Measurements from ENCODE around the gene GPC2. TPM values are rescaled to one million over a fixed set of nuclear protein-coding genes. Genes with fewer than 3 reads are reported as not detected.
"Not testable (repeated sequence)": the region's sequence is repeated elsewhere in the genome, so short reads cannot be mapped to it uniquely, and the experiment has no call there.

GPC2 gene
- total RNA-seq, 1 experiment from 2014 or later: 5.0 TPM

- Mint-ChIP-seq H3K9me3 (ENCODE audit: unreplicated experiment) (no peaks in the 10 kb centered on the region), H3K4me3 (ENCODE audit: unreplicated experiment) (peak within 1 kb of the TSS; percentile 95), H3K27me3 (ENCODE audit: insufficient read depth, unreplicated experiment) (no peaks in the 10 kb centered on the region), H3K4me1 (ENCODE audit: low read depth, unreplicated experiment) (peaks cover 12% of the 10 kb centered on the region), H3K27ac (ENCODE audit: unreplicated experiment) (peak within 1 kb of the TSS; percentile 77), H3K36me3 (ENCODE audit: insufficient read depth, unreplicated experiment) (peaks cover 48% of the 10 kb centered on the region)
- peak; percentile 99 to 100 for DNase-seq
- ChIA-PET POLR2A (interaction anchor here (0.5 to 1.8 kb wide), 15 partner anchors 9 to 280 kb away, joined by 3 to 12 read pairs (median 3); partner anchors contain the start of genes AP4M1, GPC2, MBLAC1 and MCM7), CTCF (interaction anchor here (0.6 to 1.7 kb wide), 10 partner anchors 10 to 280 kb away, joined by 3 to 7 read pairs (median 4); partner anchors contain the start of genes GAL3ST4 and ZCWPW1)
- H3K4me1 ChIP-seq: peaks cover 3% of the 10 kb centered on the region
- H3K9me3 ChIP-seq: no peaks in the 10 kb centered on the region
- BruUV-seq (replicated peaks): no TSS peak
- peak within 1 kb of the TSS; percentile 71 for H3K4me3 ChIP-seq (ENCODE audit: low read depth, low read length)
- intact Hi-C loops (cut with micrococcal nuclease; ENCODE audit: unreplicated experiment): loop anchor here (1.0 kb wide), 1 partner anchor 10 kb away; the partner anchor contains the start of gene TRAPPC14
- H3K36me3 ChIP-seq (ENCODE audit: control insufficient read depth, insufficient read depth, low read length): no peaks in the 10 kb centered on the region
- H3K27me3 ChIP-seq (replicated peaks; ENCODE audit: control insufficient read depth, insufficient read depth, low read length): no peaks in the 10 kb centered on the region
- TF ChIP-seq CTCF (IDR thresholded peaks at IDR 0.05; ENCODE audit: insufficient read depth in 1 of 2, low read depth in 1 of 2, low read length in 1 of 2, severe bottlenecking in 1 of 2, unreplicated experiment in 1 of 2): no peak
Measured at GRCh38 chr7:100148559-100149328, 28.4 kb downstream of the GPC2 start, which contains the start of gene LAMTOR4. Gene LAMTOR4, plus strand, starts transcription at chr7:100148918. Its CDS starts 55 bp downstream, at chr7:100148973.

- H3K27me3 ChIP-seq (replicated peaks; ENCODE audit: control insufficient read depth, insufficient read depth, low read length): no peaks in the 10 kb centered on the region
- H3K36me3 ChIP-seq (ENCODE audit: control insufficient read depth, insufficient read depth, low read length): no peaks in the 10 kb centered on the region
- no peaks in the 10 kb centered on the region; the same call in 1 of the 2 replicates for H3K4me1 ChIP-seq
- intact Hi-C loops (cut with micrococcal nuclease; ENCODE audit: unreplicated experiment): loop anchor here (1.0 kb wide), 1 partner anchor 10 kb away; the partner anchor contains the start of gene TRAPPC14
- no peaks in the 10 kb centered on the region for H3K9me3 ChIP-seq
- CTCF ChIA-PET: interaction anchor here (0.6 to 1.7 kb wide), 8 partner anchors 9 to 280 kb away, joined by 3 to 7 read pairs (median 4); partner anchors contain the start of genes GAL3ST4 and ZCWPW1
- Mint-ChIP-seq H3K36me3 (ENCODE audit: insufficient read depth, unreplicated experiment) (peaks cover 42% of the 10 kb centered on the region), H3K4me3 (ENCODE audit: unreplicated experiment) (peak overlapping the region; percentile 95), H3K27ac (ENCODE audit: unreplicated experiment) (peak overlapping the region; percentile 77), H3K4me1 (ENCODE audit: low read depth, unreplicated experiment) (peaks cover 9% of the 10 kb centered on the region), H3K27me3 (ENCODE audit: insufficient read depth, unreplicated experiment) (no peaks in the 10 kb centered on the region), H3K9me3 (ENCODE audit: unreplicated experiment) (no peaks in the 10 kb centered on the region)
- TF ChIP-seq CTCF (IDR thresholded peaks at IDR 0.05; ENCODE audit: insufficient read depth in 1 of 2, low read depth in 1 of 2, low read length in 1 of 2, severe bottlenecking in 1 of 2, unreplicated experiment in 1 of 2): no peak
- POLR2A ChIA-PET: interaction anchor here (1.0 to 1.8 kb wide), 11 partner anchors 9 to 99 kb away, joined by 3 to 12 read pairs (median 5); partner anchors contain the start of genes AP4M1, GPC2, MBLAC1 and MCM7
- H3K4me3 ChIP-seq (ENCODE audit: low read depth, low read length): peak overlapping the region; percentile 21
- no TSS peak for BruUV-seq (replicated peaks)
- DNase-seq: no peak
Measured at GRCh38 chr7:100148225-100148558, 29.0 kb downstream of the GPC2 start.

- Histone ChIP-seq H3K4me3 (ENCODE audit: low read depth, low read length) (no peak overlapping the region), H3K27me3 (replicated peaks; ENCODE audit: control insufficient read depth, insufficient read depth, low read length) (no peaks in the 10 kb centered on the region), H3K9me3 (no peaks in the 10 kb centered on the region), H3K4me1 (no peaks in the 10 kb centered on the region; the same call in 1 of the 2 replicates), H3K36me3 (ENCODE audit: control insufficient read depth, insufficient read depth, low read length) (no peaks in the 10 kb centered on the region)
- intact Hi-C loops (cut with micrococcal nuclease; ENCODE audit: unreplicated experiment): no loop called here
- DNase-seq: no peak
- Mint-ChIP-seq H3K4me3 (ENCODE audit: unreplicated experiment) (no peak overlapping the region), H3K36me3 (ENCODE audit: insufficient read depth, unreplicated experiment) (peaks cover 35% of the 10 kb centered on the region), H3K27ac (ENCODE audit: unreplicated experiment) (no peak overlapping the region), H3K4me1 (ENCODE audit: low read depth, unreplicated experiment) (peaks cover 9% of the 10 kb centered on the region), H3K9me3 (ENCODE audit: unreplicated experiment) (no peaks in the 10 kb centered on the region), H3K27me3 (ENCODE audit: insufficient read depth, unreplicated experiment) (no peaks in the 10 kb centered on the region)
- TF ChIP-seq CTCF (IDR thresholded peaks at IDR 0.05; ENCODE audit: insufficient read depth in 1 of 2, low read depth in 1 of 2, low read length in 1 of 2, severe bottlenecking in 1 of 2, unreplicated experiment in 1 of 2): no peak
- no TSS peak for BruUV-seq (replicated peaks)
- CTCF ChIA-PET: interaction anchor here (0.6 kb wide), 2 partner anchors 19 to 52 kb away, joined by 4 to 5 read pairs; no protein-coding TSS in a partner anchor
- POLR2A ChIA-PET: no interaction called here
Measured at GRCh38 chr7:100147278-100147677, 29.9 kb downstream of the GPC2 start.

GRCh38 chr7:100146350-100146749, 30.8 kb downstream of the GPC2 start:
- intact Hi-C loops (cut with micrococcal nuclease; ENCODE audit: unreplicated experiment); H3K4me1 Mint-ChIP-seq (ENCODE audit: low read depth, unreplicated experiment); BruUV-seq (replicated peaks); H3K4me3 ChIP-seq (ENCODE audit: low read depth, low read length); H3K9me3 Mint-ChIP-seq (ENCODE audit: unreplicated experiment); H3K36me3 ChIP-seq (ENCODE audit: control insufficient read depth, insufficient read depth, low read length); H3K4me3 Mint-ChIP-seq (ENCODE audit: unreplicated experiment); DNase-seq; H3K9me3 ChIP-seq; H3K27ac Mint-ChIP-seq (ENCODE audit: unreplicated experiment); H3K4me1 ChIP-seq; H3K27me3 ChIP-seq (replicated peaks; ENCODE audit: control insufficient read depth, insufficient read depth, low read length); H3K27me3 Mint-ChIP-seq (ENCODE audit: insufficient read depth, unreplicated experiment); POLR2A ChIA-PET: not testable (repeated sequence)
- H3K36me3 Mint-ChIP-seq (ENCODE audit: insufficient read depth, unreplicated experiment): peaks cover 25% of the 10 kb centered on the region
- CTCF ChIA-PET: interaction anchor here (0.7 kb wide), 1 partner anchor 184 kb away, joined by 4 read pairs; no protein-coding TSS in a partner anchor

Measured in Caco-2 (cell line).